Measurements from ENCODE around the gene NUP188. TPM values are rescaled to one million over a fixed set of nuclear protein-coding genes. Genes with fewer than 3 reads are reported as not detected.

The NUP188 gene
- total and polyA plus RNA-seq, 2 donors (not counting 3 experiments of a cell fraction or from before 2014, with no cell fraction given), result 62.7 to 66.2 TPM

DNA sequence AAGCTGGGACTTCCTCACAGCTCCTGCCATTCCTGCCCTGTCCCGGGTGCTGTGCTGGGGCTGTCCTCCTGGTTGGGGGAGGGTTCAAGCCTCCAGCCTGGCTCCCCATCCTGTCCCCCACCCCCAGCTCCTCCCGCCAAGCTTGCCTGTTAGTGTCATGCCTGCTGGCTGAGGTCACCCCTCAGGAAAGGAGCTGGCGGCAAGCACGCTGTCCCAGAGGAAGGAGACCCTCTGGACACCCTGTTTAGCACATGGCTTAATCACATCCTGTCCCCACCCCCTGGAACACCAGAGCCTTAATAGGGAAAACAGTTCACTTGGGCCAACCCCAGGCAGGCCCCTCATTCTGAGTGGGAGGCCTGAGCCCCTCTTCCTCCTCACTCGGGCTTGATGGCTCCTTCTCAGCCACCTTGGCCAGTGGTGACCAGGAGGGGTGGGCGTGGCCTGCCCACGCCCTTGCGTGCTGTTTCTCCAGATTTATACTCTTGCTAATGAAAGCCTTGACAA, 35.9 kb upstream of the NUP188 start:
- no TSS peak for BruUV-seq (replicated peaks)
- TF ChIP-seq JUN (IDR thresholded peaks at IDR 0.05; ENCODE audit: borderline replicate concordance, insufficient read depth, insufficient read length, low read depth) (peak; percentile 66), GATA2 (IDR thresholded peaks at IDR 0.05; ENCODE audit: insufficient read depth, insufficient read length, low read depth, low read length) (peak; percentile 46), EZH2 (IDR thresholded peaks at IDR 0.05; ENCODE audit: borderline replicate concordance, low read depth, low read length, severe bottlenecking) (no peak), MYC (IDR thresholded peaks at IDR 0.05; ENCODE audit: low read depth, low read length) (peak; percentile 95), POLR2AphosphoS5 (IDR thresholded peaks at IDR 0.05; ENCODE audit: insufficient read depth, low read depth, low read length) (peak; percentile 97), FOS (IDR thresholded peaks at IDR 0.05; ENCODE audit: borderline replicate concordance, insufficient read depth, low read length) (peak; percentile 90)
- TF ChIP-seq, protein P1, sequence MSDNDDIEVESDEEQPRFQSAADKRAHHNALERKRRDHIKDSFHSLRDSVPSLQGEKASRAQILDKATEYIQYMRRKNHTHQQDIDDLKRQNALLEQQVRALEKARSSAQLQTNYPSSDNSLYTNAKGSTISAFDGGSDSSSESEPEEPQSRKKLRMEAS (IDR thresholded peaks at IDR 0.05; ENCODE audit: insufficient read depth, insufficient read length), result peak; percentile 83
- TF ChIP-seq, protein P2, sequence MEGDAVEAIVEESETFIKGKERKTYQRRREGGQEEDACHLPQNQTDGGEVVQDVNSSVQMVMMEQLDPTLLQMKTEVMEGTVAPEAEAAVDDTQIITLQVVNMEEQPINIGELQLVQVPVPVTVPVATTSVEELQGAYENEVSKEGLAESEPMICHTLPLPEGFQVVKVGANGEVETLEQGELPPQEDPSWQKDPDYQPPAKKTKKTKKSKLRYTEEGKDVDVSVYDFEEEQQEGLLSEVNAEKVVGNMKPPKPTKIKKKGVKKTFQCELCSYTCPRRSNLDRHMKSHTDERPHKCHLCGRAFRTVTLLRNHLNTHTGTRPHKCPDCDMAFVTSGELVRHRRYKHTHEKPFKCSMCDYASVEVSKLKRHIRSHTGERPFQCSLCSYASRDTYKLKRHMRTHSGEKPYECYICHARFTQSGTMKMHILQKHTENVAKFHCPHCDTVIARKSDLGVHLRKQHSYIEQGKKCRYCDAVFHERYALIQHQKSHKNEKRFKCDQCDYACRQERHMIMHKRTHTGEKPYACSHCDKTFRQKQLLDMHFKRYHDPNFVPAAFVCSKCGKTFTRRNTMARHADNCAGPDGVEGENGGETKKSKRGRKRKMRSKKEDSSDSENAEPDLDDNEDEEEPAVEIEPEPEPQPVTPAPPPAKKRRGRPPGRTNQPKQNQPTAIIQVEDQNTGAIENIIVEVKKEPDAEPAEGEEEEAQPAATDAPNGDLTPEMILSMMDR (IDR thresholded peaks at IDR 0.05; ENCODE audit: extremely low read depth in 1 of 2, insufficient read depth in 1 of 2, low read depth in 1 of 2, low read length in 2 of 2), result no peak
- Histone ChIP-seq H3K36me3 (ENCODE audit: control insufficient read depth in 2 of 2, extremely low read depth in 1 of 2, insufficient read depth in 2 of 2, low read length in 2 of 2) (peaks cover 21 to 47% of the 10 kb centered on the region in 2 experiments), H3K9me1 (replicated peaks; ENCODE audit: control insufficient read depth, extremely low read depth, insufficient read depth, low read length) (no peaks in the 10 kb centered on the region), H3K79me2 (ENCODE audit: control insufficient read depth, insufficient read depth, low read length) (peaks cover 83% of the 10 kb centered on the region), H3K27me3 (ENCODE audit: control insufficient read depth in 2 of 2, insufficient read depth in 2 of 2, low read length in 2 of 2) (no peaks in the 10 kb centered on the region), H3K4me2 (ENCODE audit: insufficient read depth, low read length) (peak overlapping the region; percentile 26), H3K4me3 (replicated peaks in 1 of 3; ENCODE audit: insufficient read depth in 1 of 3, low read depth in 1 of 3, low read length in 3 of 3) (no peak overlapping the region), H3K4me1 (ENCODE audit: control insufficient read depth, extremely low read depth, insufficient read depth, low read length) (peaks cover 58% of the 10 kb centered on the region), H2AFZ (ENCODE audit: low read depth, low read length) (no peak overlapping the region), H3K9me3 (replicated peaks; ENCODE audit: control insufficient read depth, insufficient read depth, low read length) (no peaks in the 10 kb centered on the region), H4K20me1 (replicated peaks; ENCODE audit: control insufficient read depth, extremely low read depth, insufficient read depth, low read length) (no peaks in the 10 kb centered on the region), H3K9ac (replicated peaks; ENCODE audit: extremely low read depth, insufficient read depth, low read length) (peak overlapping the region; percentile 63), H3K27ac (ENCODE audit: insufficient read depth, low read depth, low read length) (peak overlapping the region; percentile 94)
- intact Hi-C loops (cut with micrococcal nuclease), result loop anchor here (1.0 kb wide), 3 partner anchors 19 to 29 kb away; partner anchors contain the start of gene LRRC8A
- POLR2A ChIA-PET, result interaction anchor here (0.6 to 1.7 kb wide), 2 partner anchors 23 to 24 kb away, joined by 3 to 8 read pairs; no protein-coding TSS in a partner anchor
- dilution Hi-C loops (cut with MboI; ENCODE audit: extremely low pct_ligation_motif_present, low sequenced_read_pairs), result no loop called here
- CTCF ChIA-PET, result interaction anchor here (0.8 to 2.6 kb wide), 3 partner anchors 14 to 48 kb away, joined by 3 to 8 read pairs (median 7); no protein-coding TSS in a partner anchor
- no peak for FAIRE-seq
- DNase-seq (ENCODE audit: low read depth, low spot score), result peak; percentile 85

All from endothelial cell of umbilical vein (primary cell).